ENCODE measurements around the gene HTR7.
A peak's percentile ranks its signal among the peaks of the same experiment; 100 is the strongest.
"Not testable (repeated sequence)": the region's sequence is repeated elsewhere in the genome, so short reads cannot be mapped to it uniquely, and the experiment has no call there.

The HTR7 gene

GRCh38 chr10:90857635-90858460 is at the start of gene HTR7:
Gene HTR7 (minus strand): TSS chr10:90858039. CDS start chr10:90857671, 368 bp downstream.
- peak; percentile 5 for TF ChIP-seq CTCF (IDR thresholded peaks at IDR 0.05; ENCODE audit: insufficient read depth, low read length, poor library complexity, severe bottlenecking)
- Histone ChIP-seq H3K4me3 (replicated peaks; ENCODE audit: low read depth, low read length) (peak within 1 kb of the TSS; percentile 59), H3K36me3 (ENCODE audit: control insufficient read depth, insufficient read depth, low read length) (no peaks in the 10 kb centered on the region), H3K27me3 (replicated peaks; ENCODE audit: control insufficient read depth, insufficient read depth, low read length) (no peaks in the 10 kb centered on the region; the same call in none of the 2 replicates)
- peak; percentile 58 for DNase-seq (ENCODE audit: extremely low read depth, insufficient read length)

- DNase-seq (ENCODE audit: extremely low read depth, insufficient read length): no peak
- TF ChIP-seq CTCF (IDR thresholded peaks at IDR 0.05; ENCODE audit: insufficient read depth, low read length, poor library complexity, severe bottlenecking): no peak
- Histone ChIP-seq H3K4me3 (replicated peaks; ENCODE audit: low read depth, low read length) (no peak overlapping the region), H3K36me3 (ENCODE audit: control insufficient read depth, insufficient read depth, low read length) (no peaks in the 10 kb centered on the region; the same call in none of the 2 replicates), H3K27me3 (replicated peaks; ENCODE audit: control insufficient read depth, insufficient read depth, low read length) (no peaks in the 10 kb centered on the region)
Measured at GRCh38 chr10:90906596-90906995, 48.8 kb upstream of the HTR7 start.

GRCh38 chr10:90905925-90906324 is 48.1 kb upstream of the HTR7 start:
- Histone ChIP-seq H3K27me3 (replicated peaks; ENCODE audit: control insufficient read depth, insufficient read depth, low read length) (no peaks in the 10 kb centered on the region), H3K36me3 (ENCODE audit: control insufficient read depth, insufficient read depth, low read length) (no peaks in the 10 kb centered on the region; the same call in none of the 2 replicates), H3K4me3 (replicated peaks; ENCODE audit: low read depth, low read length) (no peak overlapping the region)
- peak; percentile 9 for DNase-seq (ENCODE audit: extremely low read depth, insufficient read length)
- TF ChIP-seq CTCF (IDR thresholded peaks at IDR 0.05; ENCODE audit: insufficient read depth, low read length, poor library complexity, severe bottlenecking): no peak

- DNase-seq (ENCODE audit: extremely low read depth, insufficient read length); H3K4me3 ChIP-seq (replicated peaks; ENCODE audit: low read depth, low read length); H3K36me3 ChIP-seq (ENCODE audit: control insufficient read depth, insufficient read depth, low read length); H3K27me3 ChIP-seq (replicated peaks; ENCODE audit: control insufficient read depth, insufficient read depth, low read length): not testable (repeated sequence)
Measured at GRCh38 chr10:90896916-90897315, 39.1 kb upstream of the HTR7 start.

GRCh38 chr10:90893190-90893589 is 35.4 kb upstream of the HTR7 start:
- no peak for DNase-seq (ENCODE audit: extremely low read depth, insufficient read length)
- H3K4me3 ChIP-seq (replicated peaks; ENCODE audit: low read depth, low read length): no peak overlapping the region
- H3K27me3 ChIP-seq (replicated peaks; ENCODE audit: control insufficient read depth, insufficient read depth, low read length): no peaks in the 10 kb centered on the region
- TF ChIP-seq CTCF (IDR thresholded peaks at IDR 0.05; ENCODE audit: insufficient read depth, low read length, poor library complexity, severe bottlenecking): no peak
- H3K36me3 ChIP-seq (ENCODE audit: control insufficient read depth, insufficient read depth, low read length): peaks cover 2% of the 10 kb centered on the region

- DNase-seq (ENCODE audit: extremely low read depth, insufficient read length): no peak
- Histone ChIP-seq H3K36me3 (ENCODE audit: control insufficient read depth, insufficient read depth, low read length) (peaks cover 2% of the 10 kb centered on the region), H3K4me3 (replicated peaks; ENCODE audit: low read depth, low read length) (no peak overlapping the region), H3K27me3 (replicated peaks; ENCODE audit: control insufficient read depth, insufficient read depth, low read length) (no peaks in the 10 kb centered on the region)
- TF ChIP-seq CTCF (IDR thresholded peaks at IDR 0.05; ENCODE audit: insufficient read depth, low read length, poor library complexity, severe bottlenecking): no peak
Measured at GRCh38 chr10:90890347-90890746, 32.5 kb upstream of the HTR7 start.
